Loucy (cell line): ENCODE data around the gene GORASP1.
A peak's percentile ranks its signal among the peaks of the same experiment; 100 is the strongest.

Experiments used
- H2AFZ ChIP-seq: fragments of 200-600 bp; sonication (generic); 2 replicates; pipeline ENCODE4 v1.6.0; 2016; ENCODE audit warnings: antibody characterized with exemption, mild to moderate bottlenecking, low read length, moderate library complexity
- H3F3A ChIP-seq: fragments of 200-600 bp; 2 replicates; pipeline ENCODE4 v1.6.0; 2016; ENCODE audit warnings: antibody characterized with exemption, low read depth, mild to moderate bottlenecking
- H3K27me3 ChIP-seq: fragments of 200-600 bp; sonication (generic); 2 replicates; pipeline ENCODE4 v1.6.1; 2014; ENCODE audit warnings: low read length, mild to moderate bottlenecking; ENCODE audit not compliant: insufficient read depth, poor library complexity, severe bottlenecking
- H3K36me3 ChIP-seq: fragments of 200-600 bp; sonication (generic); 2 replicates; pipeline ENCODE4 v1.6.1; 2016; ENCODE audit warnings: low read length; ENCODE audit not compliant: insufficient read depth
- H3K4me1 ChIP-seq: fragments of 200-600 bp; sonication (generic); 2 replicates; pipeline ENCODE4 v1.5.1; 2014; ENCODE audit warnings: low read length, mild to moderate bottlenecking; ENCODE audit not compliant: insufficient read depth, poor library complexity, severe bottlenecking
- H3K4me2 ChIP-seq: fragments of 200-600 bp; sonication (generic); 2 replicates; pipeline ENCODE4 v1.6.0; 2014; ENCODE audit warnings: antibody characterized with exemption, low read length, low read depth, mild to moderate bottlenecking; ENCODE audit not compliant: poor library complexity, severe bottlenecking
- H3K4me3 ChIP-seq: fragments of 200-600 bp; sonication (generic); 2 replicates; pipeline ENCODE4 v1.5.1; 2014; ENCODE audit warnings: low read length, mild to moderate bottlenecking, mixed read lengths; ENCODE audit not compliant: poor library complexity, severe bottlenecking
- H3K79me2 ChIP-seq: fragments of 200-600 bp; sonication (generic); 2 replicates; pipeline ENCODE4 v1.6.1; 2014; ENCODE audit warnings: low read length; ENCODE audit not compliant: insufficient read depth
- H3K9ac ChIP-seq: fragments of 200-600 bp; sonication (generic); 2 replicates; pipeline ENCODE4 v1.6.0; 2014; ENCODE audit warnings: mild to moderate bottlenecking, low read depth, low read length, moderate library complexity; ENCODE audit not compliant: poor library complexity, severe bottlenecking
- H3K9me2 ChIP-seq: fragments of 200-600 bp; sonication (generic); replicated peaks from 2 replicates; pipeline ENCODE4 v1.6.1; 2016; ENCODE audit warnings: low read depth, low read length, mixed read lengths
- H3K9me3 ChIP-seq: fragments of 200-600 bp; sonication (generic); 2 replicates; pipeline ENCODE4 v1.6.1; 2014; ENCODE audit warnings: mild to moderate bottlenecking, antibody characterized with exemption, low read length, low read depth; ENCODE audit not compliant: insufficient read depth
- H4K20me1 ChIP-seq: fragments of 200-600 bp; sonication (generic); 2 replicates; pipeline ENCODE4 v1.6.0; 2014; ENCODE audit warnings: antibody characterized with exemption, low read length, mild to moderate bottlenecking; ENCODE audit not compliant: insufficient read depth, poor library complexity, severe bottlenecking
- EZH2phosphoT487 ChIP-seq: fragments of 200-600 bp; IDR thresholded peaks from 2 replicates; pipeline ENCODE4 v1.6.1; 2018; ENCODE audit warnings: antibody characterized with exemption, mild to moderate bottlenecking, moderate library complexity, borderline replicate concordance
- TF ChIP-seq, protein P1 (sequence below): fragments of 200-600 bp; sonication (generic); conservative IDR thresholded peaks from 2 replicates; pipeline ENCODE4 v1.5.1; 2014; ENCODE audit warnings: mild to moderate bottlenecking, antibody characterized with exemption, low read length

GORASP1 gene

DNA sequence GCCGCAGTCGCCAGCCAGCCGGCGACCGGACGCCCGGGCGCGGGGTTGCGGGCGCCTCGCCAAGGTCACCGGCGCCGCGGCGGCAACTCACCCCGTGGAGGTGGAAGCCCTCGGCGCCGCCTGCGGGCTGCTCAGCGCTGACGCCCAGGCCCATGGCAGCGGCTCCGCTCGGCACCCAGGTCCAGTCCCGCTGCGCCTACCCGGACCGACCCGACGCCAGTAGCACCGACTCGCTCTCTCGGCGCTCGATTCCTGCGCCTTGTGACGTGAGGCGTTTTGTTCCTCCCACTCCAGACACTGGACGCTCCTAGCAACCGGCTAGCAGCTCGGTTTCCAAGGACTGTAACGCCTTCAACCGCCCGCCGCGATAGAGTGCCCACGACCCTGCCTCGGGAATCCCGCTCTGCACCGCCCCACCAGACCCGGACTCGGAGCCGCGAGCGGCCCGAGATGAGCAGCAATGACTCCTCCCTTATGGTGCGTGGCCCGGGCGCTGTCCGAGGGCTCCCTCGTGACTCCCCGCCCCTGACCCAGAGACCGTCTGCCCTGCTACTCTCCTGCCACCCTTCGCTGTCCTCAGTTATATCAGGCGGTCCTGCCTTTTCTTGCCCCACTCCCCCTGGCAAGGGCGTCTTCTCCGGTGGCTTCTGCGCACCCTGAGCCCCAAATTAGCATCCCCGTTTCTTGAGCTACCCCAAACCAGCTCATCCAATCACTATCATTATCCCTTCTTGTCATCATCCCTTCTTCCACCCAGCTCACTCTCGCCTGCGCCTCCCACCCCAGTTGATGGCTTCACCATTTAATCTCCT, at the start of gene GORASP1, which contains the start of gene TTC21A:
TSS of gene GORASP1 (minus strand) at position 240 of the 812 bp plus-strand sequence. CDS start at position 154, 86 bp downstream.
TSS of gene TTC21A (plus strand) at position 293 of the 812 bp plus-strand sequence. CDS start at position 451, 158 bp downstream.
- H2AFZ ChIP-seq = peak within 1 kb of the TSS; percentile 91
- H3F3A ChIP-seq = no peaks in the 10 kb centered on the region
- peak within 1 kb of the TSS; percentile 88 for H3K9ac ChIP-seq

DNA sequence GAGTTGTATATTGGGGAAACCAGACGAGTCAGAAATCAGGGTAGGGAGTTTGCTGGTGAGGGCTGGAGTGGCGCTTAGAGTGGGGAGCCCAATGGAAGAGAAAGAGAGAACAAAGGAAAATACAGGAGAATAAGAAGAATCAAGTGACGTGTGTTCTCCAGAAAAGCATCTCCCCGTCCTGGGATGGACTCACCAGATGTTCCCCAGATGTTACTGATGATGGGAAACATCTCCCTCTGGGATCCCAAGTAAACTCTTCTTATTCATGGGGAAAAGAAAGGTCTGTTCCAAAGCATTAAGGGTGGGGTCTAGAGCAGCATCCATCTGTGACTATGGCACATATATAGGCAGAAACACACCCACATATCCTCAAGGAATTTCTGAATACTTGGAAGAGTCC, 49.0 kb upstream of the GORASP1 start:
- Histone ChIP-seq H3K4me1 (peaks cover 16% of the 10 kb centered on the region), H3K4me2 (no peak overlapping the region), H3K36me3 (no peaks in the 10 kb centered on the region), H3K4me3 (no peak overlapping the region), H3K27me3 (no peaks in the 10 kb centered on the region), H3K79me2 (peaks cover 15% of the 10 kb centered on the region; the same call in 1 of the 2 replicates), H2AFZ (no peak overlapping the region), H3F3A (no peaks in the 10 kb centered on the region), H3K9me2 (no peaks in the 10 kb centered on the region), H4K20me1 (peaks cover 12% of the 10 kb centered on the region), H3K9ac (no peak overlapping the region), H3K9me3 (no peaks in the 10 kb centered on the region)
- TF ChIP-seq, protein P1, sequence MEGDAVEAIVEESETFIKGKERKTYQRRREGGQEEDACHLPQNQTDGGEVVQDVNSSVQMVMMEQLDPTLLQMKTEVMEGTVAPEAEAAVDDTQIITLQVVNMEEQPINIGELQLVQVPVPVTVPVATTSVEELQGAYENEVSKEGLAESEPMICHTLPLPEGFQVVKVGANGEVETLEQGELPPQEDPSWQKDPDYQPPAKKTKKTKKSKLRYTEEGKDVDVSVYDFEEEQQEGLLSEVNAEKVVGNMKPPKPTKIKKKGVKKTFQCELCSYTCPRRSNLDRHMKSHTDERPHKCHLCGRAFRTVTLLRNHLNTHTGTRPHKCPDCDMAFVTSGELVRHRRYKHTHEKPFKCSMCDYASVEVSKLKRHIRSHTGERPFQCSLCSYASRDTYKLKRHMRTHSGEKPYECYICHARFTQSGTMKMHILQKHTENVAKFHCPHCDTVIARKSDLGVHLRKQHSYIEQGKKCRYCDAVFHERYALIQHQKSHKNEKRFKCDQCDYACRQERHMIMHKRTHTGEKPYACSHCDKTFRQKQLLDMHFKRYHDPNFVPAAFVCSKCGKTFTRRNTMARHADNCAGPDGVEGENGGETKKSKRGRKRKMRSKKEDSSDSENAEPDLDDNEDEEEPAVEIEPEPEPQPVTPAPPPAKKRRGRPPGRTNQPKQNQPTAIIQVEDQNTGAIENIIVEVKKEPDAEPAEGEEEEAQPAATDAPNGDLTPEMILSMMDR = no peak
- TF ChIP-seq EZH2phosphoT487 = no peak

More for the DNA sequence above, at the start of gene GORASP1, which contains the start of gene TTC21A:
- Histone ChIP-seq H4K20me1 (peaks cover 15% of the 10 kb centered on the region), H3K4me2 (peak within 1 kb of the TSS; percentile 88), H3K36me3 (no peaks in the 10 kb centered on the region), H3K4me1 (peaks cover 39% of the 10 kb centered on the region), H3K4me3 (peak within 1 kb of the TSS; percentile 97), H3K27me3 (no peaks in the 10 kb centered on the region), H3K9me3 (no peaks in the 10 kb centered on the region), H3K9me2 (no peaks in the 10 kb centered on the region), H3K79me2 (peaks cover 29% of the 10 kb centered on the region)
- TF ChIP-seq, protein P1 = no peak
- TF ChIP-seq EZH2phosphoT487 = no peak

DNA sequence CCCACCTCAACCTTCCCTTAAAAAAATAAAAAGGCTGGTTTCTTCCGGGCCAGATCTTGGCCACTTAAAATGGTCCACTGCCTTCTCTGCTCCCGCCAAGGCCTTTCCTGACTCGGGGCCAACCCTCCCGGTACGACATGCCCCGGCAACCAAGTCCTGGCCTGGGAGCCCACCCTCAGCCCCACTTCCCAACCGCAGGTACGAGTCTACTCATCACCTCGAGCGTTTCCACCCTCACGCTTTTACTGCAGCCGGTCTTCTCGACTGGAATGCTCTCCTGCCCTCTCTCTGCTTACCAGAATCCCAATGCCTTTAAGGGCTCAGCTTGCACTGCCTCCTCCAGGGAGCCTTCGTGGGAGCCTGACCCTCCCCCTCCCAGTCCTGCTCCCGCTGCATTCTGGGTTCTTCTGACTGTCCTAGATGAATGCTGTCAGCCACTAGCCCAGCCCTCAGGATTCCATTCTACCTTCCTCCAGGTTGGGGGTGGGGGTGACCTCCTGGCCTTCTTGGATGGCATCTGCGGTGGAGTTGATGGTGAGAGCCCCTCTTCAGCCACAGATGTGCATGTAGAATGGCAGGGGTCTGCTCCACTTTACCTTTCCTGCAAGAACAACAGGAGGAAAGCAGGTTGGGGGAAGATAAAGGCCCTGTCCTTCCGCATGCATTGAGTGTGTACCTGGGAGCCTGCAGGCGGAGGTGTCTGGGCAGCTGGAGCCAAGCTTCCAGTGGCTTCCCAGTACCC, 47.0 kb upstream of the GORASP1 start:
- no peaks in the 10 kb centered on the region for H3K9me2 ChIP-seq
- H2AFZ ChIP-seq = no peak overlapping the region
- peaks cover 36% of the 10 kb centered on the region for H3K4me1 ChIP-seq
- no peak overlapping the region for H3K9ac ChIP-seq
- H3K27me3 ChIP-seq = no peaks in the 10 kb centered on the region
- TF ChIP-seq, protein P1 = no peak
- no peak for TF ChIP-seq EZH2phosphoT487
- H3K9me3 ChIP-seq = no peaks in the 10 kb centered on the region
- peaks cover 14% of the 10 kb centered on the region for H4K20me1 ChIP-seq
- no peak overlapping the region for H3K4me3 ChIP-seq
- no peak overlapping the region for H3K4me2 ChIP-seq
- H3K36me3 ChIP-seq = no peaks in the 10 kb centered on the region
- no peaks in the 10 kb centered on the region for H3F3A ChIP-seq
- H3K79me2 ChIP-seq = peaks cover 35% of the 10 kb centered on the region; the same call in 1 of the 2 replicates
